T-helper 1 cell treated with Interleukin-12 subunit alpha and Interleukin-12 subunit beta and Interleukin-4 antibody, amounts not matched to agents 30 μg/mL and 1 μg/mL, for 36 hours (primary cell): ENCODE data around the gene CAV1.
A peak's percentile ranks its signal among the peaks of the same experiment; 100 is the strongest.

Source experiments
- H3K27ac Mint-ChIP-seq: one replicate; pipeline ENCODE4 v1.8.0; 2021; ENCODE audit warnings: mild to moderate bottlenecking, mixed read lengths
- H3K27me3 Mint-ChIP-seq: one replicate; pipeline ENCODE4 v1.8.0; 2021; ENCODE audit warnings: low read depth, mixed read lengths
- H3K36me3 Mint-ChIP-seq: one replicate; pipeline ENCODE4 v1.8.0; 2021; ENCODE audit warnings: low read depth, mixed read lengths
- H3K4me1 Mint-ChIP-seq: one replicate; pipeline ENCODE4 v1.8.0; 2021; ENCODE audit warnings: low read depth, mixed read lengths
- H3K4me3 Mint-ChIP-seq: one replicate; pipeline ENCODE4 v1.8.0; 2021; ENCODE audit warnings: mild to moderate bottlenecking, moderate library complexity, mixed read lengths
- H3K9me3 Mint-ChIP-seq: one replicate; pipeline ENCODE4 v1.8.0; 2021; ENCODE audit warnings: mixed read lengths

Gene CAV1

DNA sequence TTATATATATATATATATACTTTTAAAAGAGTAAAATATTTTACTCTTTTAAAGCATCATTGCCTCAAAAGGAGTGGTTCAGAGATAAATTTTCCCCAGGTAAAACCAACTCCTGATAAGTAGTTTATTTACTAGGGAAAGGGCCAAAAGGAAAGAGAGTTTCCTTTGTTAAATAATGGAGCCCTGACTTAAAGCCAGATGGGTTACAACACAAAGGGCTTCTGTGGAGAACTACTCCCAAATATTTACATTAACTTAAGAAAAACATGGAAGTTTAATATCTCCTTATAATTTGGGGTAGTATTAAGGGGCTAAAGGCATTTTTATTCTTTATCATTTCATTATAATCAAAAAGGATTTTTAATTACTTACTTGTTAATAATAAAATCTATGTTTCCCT, 8.5 kb upstream of the CAV1 start:
- Mint-ChIP-seq H3K4me3 (no peak overlapping the region), H3K27me3 (peaks cover 41% of the 10 kb centered on the region), H3K9me3 (no peaks in the 10 kb centered on the region), H3K36me3 (no peaks in the 10 kb centered on the region), H3K27ac (no peak overlapping the region), H3K4me1 (peaks cover 10% of the 10 kb centered on the region)

DNA sequence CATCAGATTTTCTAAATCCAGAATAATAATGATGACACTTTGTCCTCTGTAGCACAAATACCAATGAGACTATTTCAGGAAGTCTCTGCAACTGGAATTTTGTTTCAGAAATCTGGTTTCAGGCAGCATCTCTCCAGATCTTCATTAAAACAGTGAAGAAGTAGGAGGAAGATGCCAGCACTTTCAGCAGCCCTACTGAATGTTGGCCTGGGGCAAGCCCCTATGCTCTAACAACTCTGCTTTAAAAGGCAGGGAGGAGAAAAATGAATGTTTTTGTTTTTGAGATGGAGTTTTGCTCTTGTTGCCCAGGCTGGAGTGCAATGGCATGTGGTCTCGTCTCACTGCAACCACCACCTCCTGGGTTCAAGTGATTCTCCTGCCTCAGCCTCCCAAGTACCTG, 7.2 kb upstream of the CAV1 start:
- Mint-ChIP-seq H3K4me1 (no peaks in the 10 kb centered on the region), H3K27me3 (peaks cover 38% of the 10 kb centered on the region), H3K36me3 (no peaks in the 10 kb centered on the region), H3K27ac (no peak overlapping the region), H3K4me3 (no peak overlapping the region), H3K9me3 (no peaks in the 10 kb centered on the region)

GRCh38 chr7:116518961-116519360, 5.9 kb upstream of the CAV1 start:
- H3K4me3 Mint-ChIP-seq, result no peak overlapping the region
- H3K9me3 Mint-ChIP-seq, result no peaks in the 10 kb centered on the region
- no peaks in the 10 kb centered on the region for H3K36me3 Mint-ChIP-seq
- peaks cover 47% of the 10 kb centered on the region for H3K27me3 Mint-ChIP-seq
- peaks cover 3% of the 10 kb centered on the region for H3K4me1 Mint-ChIP-seq
- no peak overlapping the region for H3K27ac Mint-ChIP-seq

DNA sequence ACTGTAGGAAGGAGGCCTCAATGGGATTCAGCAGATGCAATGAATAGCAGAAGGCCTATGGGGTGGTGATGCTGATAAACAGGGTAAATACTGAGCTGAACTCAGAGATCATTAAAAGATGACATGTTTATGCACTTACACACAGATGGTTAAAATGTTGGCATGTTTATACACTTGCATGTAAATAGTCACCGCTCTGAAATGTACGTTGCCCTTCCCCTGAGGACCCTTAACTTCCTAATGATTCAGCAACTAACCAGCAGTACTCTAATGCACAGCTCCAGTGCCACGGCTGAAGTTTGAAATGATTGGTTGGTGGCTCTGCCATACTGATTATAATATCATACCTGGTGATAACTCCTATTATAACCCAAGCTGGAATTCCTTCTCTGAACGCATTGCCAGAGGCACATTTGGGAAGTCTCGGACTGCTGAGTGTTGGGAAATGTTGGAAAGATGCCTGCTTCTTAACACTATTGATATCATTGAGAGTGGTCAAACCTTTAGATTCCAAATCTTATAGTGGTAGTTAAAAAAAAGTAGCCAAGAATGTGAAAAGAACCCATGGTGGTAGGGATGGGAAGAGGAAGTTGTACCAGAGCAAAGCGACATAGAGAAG, 3.7 kb upstream of the CAV1 start:
- Mint-ChIP-seq H3K27ac (no peak overlapping the region), H3K27me3 (peaks cover 52% of the 10 kb centered on the region), H3K4me1 (peaks cover 12% of the 10 kb centered on the region), H3K9me3 (no peaks in the 10 kb centered on the region), H3K4me3 (no peak overlapping the region), H3K36me3 (no peaks in the 10 kb centered on the region)

GRCh38 chr7:116522247-116522646, 2.6 kb upstream of the CAV1 start:
- H3K27me3 Mint-ChIP-seq, result peaks cover 63% of the 10 kb centered on the region
- H3K9me3 Mint-ChIP-seq, result no peaks in the 10 kb centered on the region
- H3K4me3 Mint-ChIP-seq, result no peak overlapping the region
- H3K4me1 Mint-ChIP-seq, result peaks cover 20% of the 10 kb centered on the region
- no peak overlapping the region for H3K27ac Mint-ChIP-seq
- H3K36me3 Mint-ChIP-seq, result no peaks in the 10 kb centered on the region

GRCh38 chr7:116524221-116524608, 621 bp upstream of the CAV1 start:
- Mint-ChIP-seq H3K36me3 (no peaks in the 10 kb centered on the region), H3K9me3 (no peaks in the 10 kb centered on the region), H3K27me3 (peaks cover 75% of the 10 kb centered on the region), H3K4me3 (no peak overlapping the region), H3K4me1 (peaks cover 20% of the 10 kb centered on the region), H3K27ac (no peak overlapping the region)

GRCh38 chr7:116525298-116525912, 569 bp downstream of the CAV1 start:
- peaks cover 20% of the 10 kb centered on the region for H3K4me1 Mint-ChIP-seq
- H3K36me3 Mint-ChIP-seq, result no peaks in the 10 kb centered on the region
- peak overlapping the region; percentile 81 for H3K4me3 Mint-ChIP-seq
- no peak overlapping the region for H3K27ac Mint-ChIP-seq
- peaks cover 72% of the 10 kb centered on the region for H3K27me3 Mint-ChIP-seq
- H3K9me3 Mint-ChIP-seq, result no peaks in the 10 kb centered on the region

- Mint-ChIP-seq H3K36me3 (no peaks in the 10 kb centered on the region), H3K4me1 (peaks cover 20% of the 10 kb centered on the region), H3K4me3 (peak overlapping the region; percentile 81), H3K27ac (no peak overlapping the region), H3K9me3 (no peaks in the 10 kb centered on the region), H3K27me3 (peaks cover 74% of the 10 kb centered on the region)
Measured at GRCh38 chr7:116525913-116526861, 1.4 kb downstream of the CAV1 start.

GRCh38 chr7:116526897-116527296, 2.1 kb downstream of the CAV1 start:
- Mint-ChIP-seq H3K4me1 (peaks cover 20% of the 10 kb centered on the region), H3K27ac (no peak overlapping the region), H3K9me3 (no peaks in the 10 kb centered on the region), H3K36me3 (no peaks in the 10 kb centered on the region), H3K4me3 (peak overlapping the region; percentile 76), H3K27me3 (peaks cover 72% of the 10 kb centered on the region)

- Mint-ChIP-seq H3K9me3 (no peaks in the 10 kb centered on the region), H3K27ac (no peak overlapping the region), H3K4me3 (no peak overlapping the region), H3K27me3 (peaks cover 76% of the 10 kb centered on the region), H3K36me3 (no peaks in the 10 kb centered on the region), H3K4me1 (peaks cover 20% of the 10 kb centered on the region)
Measured at GRCh38 chr7:116527521-116527920, 2.7 kb downstream of the CAV1 start.

DNA sequence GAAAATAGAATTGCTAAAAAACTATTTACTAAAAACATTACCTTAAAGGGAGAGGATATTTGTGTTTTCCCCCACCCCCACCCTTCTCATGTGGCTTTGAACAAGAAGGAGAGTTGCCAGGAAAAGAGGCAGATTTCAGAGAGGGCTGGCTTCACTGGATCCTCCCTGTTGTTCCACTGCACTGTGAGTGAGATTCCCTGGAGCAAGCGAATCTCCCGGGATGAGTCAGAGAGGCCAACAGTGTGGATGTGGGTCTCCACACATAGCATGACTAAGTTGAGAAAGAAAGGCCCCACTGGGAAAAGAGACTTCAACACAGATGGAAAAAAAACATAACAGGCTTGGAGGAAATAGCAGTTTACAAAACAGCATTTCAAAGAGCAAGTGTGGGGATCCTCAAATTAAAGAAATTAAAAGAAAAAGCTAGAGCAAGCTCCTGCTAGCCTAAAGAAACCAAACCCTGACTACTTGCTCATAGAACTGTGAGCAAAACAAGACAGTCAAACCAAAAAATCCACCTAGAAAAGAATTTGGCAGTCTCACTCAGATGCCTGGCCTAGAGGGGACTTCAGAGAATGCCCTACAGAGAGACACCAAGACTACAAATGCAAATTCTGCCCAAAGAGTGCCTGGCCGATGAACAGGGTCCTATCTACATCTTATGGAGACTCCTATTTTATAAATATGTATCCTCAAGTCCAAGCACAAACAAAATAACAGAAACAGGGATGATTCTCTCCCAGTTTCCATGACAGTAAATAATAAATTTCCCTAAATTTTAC, 3.4 kb downstream of the CAV1 start:
- H3K4me1 Mint-ChIP-seq, result peaks cover 20% of the 10 kb centered on the region
- no peaks in the 10 kb centered on the region for H3K36me3 Mint-ChIP-seq
- no peaks in the 10 kb centered on the region for H3K9me3 Mint-ChIP-seq
- no peak overlapping the region for H3K27ac Mint-ChIP-seq
- H3K4me3 Mint-ChIP-seq, result no peak overlapping the region
- peaks cover 70% of the 10 kb centered on the region for H3K27me3 Mint-ChIP-seq

- Mint-ChIP-seq H3K4me3 (no peak overlapping the region), H3K9me3 (no peaks in the 10 kb centered on the region), H3K36me3 (no peaks in the 10 kb centered on the region), H3K27ac (no peak overlapping the region), H3K4me1 (peaks cover 17% of the 10 kb centered on the region), H3K27me3 (peaks cover 59% of the 10 kb centered on the region)
Measured at GRCh38 chr7:116529250-116529649, 4.4 kb downstream of the CAV1 start.

DNA sequence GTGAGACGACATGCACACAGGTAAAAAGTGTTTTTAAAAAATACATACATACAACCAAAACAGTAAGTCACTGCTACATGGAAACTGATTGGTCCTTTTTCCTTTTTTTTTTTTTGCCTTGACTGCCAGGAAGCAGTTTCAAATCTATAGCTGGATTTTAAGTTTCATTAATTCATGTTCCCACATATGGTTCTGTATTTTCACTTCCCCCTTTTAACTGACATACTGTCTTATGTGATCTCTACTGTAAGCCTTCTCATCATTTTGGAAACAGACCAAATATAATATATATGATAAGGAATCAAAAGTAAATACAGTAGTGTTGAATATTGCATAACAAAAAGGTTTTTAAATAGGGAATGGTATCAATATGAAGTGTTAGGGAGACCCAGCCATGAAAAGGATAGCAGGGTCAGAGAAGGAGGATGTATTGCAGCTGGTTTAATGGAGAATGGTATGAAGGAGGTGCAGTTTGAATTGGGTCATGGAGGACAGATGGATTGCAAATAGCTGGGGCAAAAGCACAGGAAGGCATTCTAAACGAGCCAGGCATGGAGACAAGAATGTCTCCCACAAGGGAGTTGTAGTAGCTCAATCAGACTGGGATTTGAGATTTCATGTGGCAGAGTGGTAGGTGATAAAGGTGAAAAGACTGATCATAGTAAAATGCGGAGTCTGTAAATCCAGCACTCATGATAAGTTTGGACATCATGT, 5.4 kb downstream of the CAV1 start:
- H3K4me1 Mint-ChIP-seq, result peaks cover 10% of the 10 kb centered on the region
- peaks cover 49% of the 10 kb centered on the region for H3K27me3 Mint-ChIP-seq
- H3K4me3 Mint-ChIP-seq, result no peak overlapping the region
- H3K9me3 Mint-ChIP-seq, result no peaks in the 10 kb centered on the region
- H3K27ac Mint-ChIP-seq, result no peak overlapping the region
- no peaks in the 10 kb centered on the region for H3K36me3 Mint-ChIP-seq
